Right lobe of liver (tissue), 4 donors: ENCODE results near the gene HNRNPA1.

Source experiments
- POLR2A ChIP-seq: fragments of 450-650 bp; IDR thresholded peaks from one replicate; pipeline ENCODE4 v1.6.1; 2017; ENCODE audit warnings: antibody characterized with exemption, mild to moderate bottlenecking
- TF ChIP-seq, protein P1 (sequence below), 4 donors: fragments of 200-600 bp in 3 of 4; fragments of 450-650 bp in 1 of 4; IDR thresholded peaks; one replicate each; pipeline versions ENCODE4 v1.5.1 to v1.8.0; 2016 to 2022; ENCODE audit warnings: antibody characterized with exemption in 4 of 4, mild to moderate bottlenecking in 2 of 4
- donor health status: DM: no; HTN: no; CAD: no.
- donor health status: DM: no; HTN: no; CAD: no.
- donor health status: DM: no; HTN: yes; CAD: no.

DNA sequence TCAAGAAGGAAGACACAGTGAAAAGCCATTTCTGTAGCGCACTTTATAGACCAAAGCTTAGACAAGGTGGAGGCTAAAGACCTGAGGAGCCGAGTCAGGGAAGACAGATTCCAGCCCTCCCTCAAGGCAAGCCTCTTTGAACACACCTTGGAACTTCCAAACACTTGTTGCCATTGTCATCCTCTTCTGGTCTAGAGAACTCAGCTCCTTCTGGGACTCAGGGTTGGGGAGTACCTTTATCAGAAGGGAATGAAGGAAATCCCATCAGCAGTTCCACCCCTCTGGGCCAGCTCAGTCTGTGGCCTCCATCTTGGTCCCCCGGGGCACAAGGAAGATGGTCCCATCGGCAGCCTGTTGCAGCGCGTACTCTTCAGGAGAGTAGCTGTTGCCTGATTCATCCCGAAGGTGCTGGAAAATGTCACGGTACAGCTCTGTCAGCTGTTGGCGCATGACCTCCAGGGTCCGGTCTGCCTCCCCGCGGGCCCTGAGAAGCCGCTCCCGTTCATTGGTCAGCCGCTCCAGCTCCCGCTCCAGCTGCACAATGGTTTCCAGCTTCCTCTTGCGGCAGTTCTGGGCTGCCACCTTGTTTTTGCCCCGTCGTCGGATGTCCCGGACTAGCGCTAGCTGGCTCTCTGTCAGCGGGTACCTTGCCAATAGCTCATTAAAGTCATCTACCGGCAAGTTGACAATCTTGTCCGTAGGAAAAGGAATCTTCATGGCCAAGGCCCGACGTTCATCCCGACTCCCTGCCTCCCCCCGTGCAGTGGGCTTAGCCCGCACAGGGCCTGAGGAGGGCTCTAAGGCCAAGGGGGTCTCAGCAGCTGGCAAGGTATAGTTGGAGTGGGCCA lies 11.8 kb downstream of the HNRNPA1 start:
- TF ChIP-seq, protein P1, sequence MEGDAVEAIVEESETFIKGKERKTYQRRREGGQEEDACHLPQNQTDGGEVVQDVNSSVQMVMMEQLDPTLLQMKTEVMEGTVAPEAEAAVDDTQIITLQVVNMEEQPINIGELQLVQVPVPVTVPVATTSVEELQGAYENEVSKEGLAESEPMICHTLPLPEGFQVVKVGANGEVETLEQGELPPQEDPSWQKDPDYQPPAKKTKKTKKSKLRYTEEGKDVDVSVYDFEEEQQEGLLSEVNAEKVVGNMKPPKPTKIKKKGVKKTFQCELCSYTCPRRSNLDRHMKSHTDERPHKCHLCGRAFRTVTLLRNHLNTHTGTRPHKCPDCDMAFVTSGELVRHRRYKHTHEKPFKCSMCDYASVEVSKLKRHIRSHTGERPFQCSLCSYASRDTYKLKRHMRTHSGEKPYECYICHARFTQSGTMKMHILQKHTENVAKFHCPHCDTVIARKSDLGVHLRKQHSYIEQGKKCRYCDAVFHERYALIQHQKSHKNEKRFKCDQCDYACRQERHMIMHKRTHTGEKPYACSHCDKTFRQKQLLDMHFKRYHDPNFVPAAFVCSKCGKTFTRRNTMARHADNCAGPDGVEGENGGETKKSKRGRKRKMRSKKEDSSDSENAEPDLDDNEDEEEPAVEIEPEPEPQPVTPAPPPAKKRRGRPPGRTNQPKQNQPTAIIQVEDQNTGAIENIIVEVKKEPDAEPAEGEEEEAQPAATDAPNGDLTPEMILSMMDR (IDR thresholded peaks at IDR 0.05): no peak
- TF ChIP-seq POLR2A: no peak
